ENCODE results near the gene ACOD1. TPM values are rescaled to one million over a fixed set of nuclear protein-coding genes. Genes with fewer than 3 reads are reported as not detected.
A peak's percentile ranks its signal among the peaks of the same experiment; 100 is the strongest.

ACOD1 gene
- total and polyA plus RNA-seq, 7 experiments from 2014 or later = not detected

GRCh38 chr13:76991796-76992547 lies 43.7 kb downstream of the ACOD1 start, which contains the start of gene CLN5:
TSS of gene CLN5 (plus strand) at chr13:76992081. CDS start at chr13:76992099, 18 bp downstream.
- ChIA-PET POLR2A (interaction anchor here (0.7 to 10.5 kb wide), 19 partner anchors 9 to 1230 kb away, joined by 3 to 170 read pairs (median 7); partner anchors contain the start of genes FBXL3 and KCTD12), CTCF (interaction anchor here (0.6 to 2.6 kb wide), 5 partner anchors 10 to 106 kb away, joined by 3 to 7 read pairs (median 3); partner anchors contain the start of gene FBXL3)
- Mint-ChIP-seq H3K4me1 (peaks cover 27 to 59% (median 53%) of the 10 kb centered on the region in 7 donors), H3K9me3 (no peaks in the 10 kb centered on the region), H3K4me3 (peak within 1 kb of the TSS; percentile 88 to 99 (median 96)), H3K36me3 (peaks cover 0 to 19% (median 9%) of the 10 kb centered on the region in 5 donors), H3K27ac (peak within 1 kb of the TSS; percentile 96 to 99 (median 99)), H3K27me3 (peaks cover 0 to 12% (median 0%) of the 10 kb centered on the region in 5 donors)
- ATAC-seq = peak; percentile 92
- H3K9me3 ChIP-seq (ENCODE audit: control insufficient read depth in 2 of 3, low read length in 3 of 3) = no peaks in the 10 kb centered on the region
- H3K27me3 ChIP-seq (ENCODE audit: control insufficient read depth in 2 of 2, insufficient read depth in 2 of 2, low read length in 2 of 2) = peaks cover 0 to 3% of the 10 kb centered on the region in 2 donors
- peaks cover 12 to 19% of the 10 kb centered on the region in 2 donors for H3K4me1 ChIP-seq (ENCODE audit: control insufficient read depth in 2 of 2, insufficient read depth in 2 of 2, low read length in 2 of 2)
- peak; percentile 93 to 98 (median 96) for DNase-seq
- H3K4me3 ChIP-seq (ENCODE audit: low read length) = peak within 1 kb of the TSS; percentile 87
- H3K36me3 ChIP-seq (ENCODE audit: control insufficient read depth in 2 of 3, insufficient read depth in 3 of 3, low read length in 3 of 3) = peaks cover 0 to 5% (median 0%) of the 10 kb centered on the region in 3 experiments
- intact Hi-C loops (cut with micrococcal nuclease) = loop anchor here (1.0 to 10.0 kb wide), 19 partner anchors 9 to 1667 kb away; partner anchors contain the start of genes FBXL3 (in 2 of the 2), KCTD12 (in 2 of the 2), SLAIN1 (in 2 of the 2) and UCHL3 (in 2 of the 2)
- peak within 1 kb of the TSS; percentile 96 for H3K27ac ChIP-seq (ENCODE audit: low read depth, low read length)

GRCh38 chr13:76992548-76993001 lies 44.3 kb downstream of the ACOD1 start:
- POLR2A ChIA-PET = interaction anchor here (0.6 to 10.5 kb wide), 19 partner anchors 9 to 1231 kb away, joined by 3 to 170 read pairs (median 6); partner anchors contain the start of genes FBXL3 and KCTD12
- Mint-ChIP-seq H3K4me3 (peak overlapping the region; percentile 88 to 99 (median 96)), H3K9me3 (no peaks in the 10 kb centered on the region), H3K36me3 (peaks cover 0 to 22% (median 9%) of the 10 kb centered on the region in 5 donors), H3K4me1 (peaks cover 27 to 65% (median 55%) of the 10 kb centered on the region in 7 donors), H3K27ac (peak overlapping the region; percentile 96 to 99 (median 99)), H3K27me3 (peaks cover 0 to 8% (median 0%) of the 10 kb centered on the region in 5 donors)
- CTCF ChIA-PET = interaction anchor here (1.5 to 2.6 kb wide), 3 partner anchors 9 to 107 kb away, joined by 3 to 7 read pairs (median 7); partner anchors contain the start of gene FBXL3
- ATAC-seq (no peak), DNase-seq (peak in 5 of 9 donors; percentile 18 to 36 (median 29))
- H3K36me3 ChIP-seq (ENCODE audit: control insufficient read depth in 2 of 3, insufficient read depth in 3 of 3, low read length in 3 of 3) = peaks cover 0 to 5% (median 2%) of the 10 kb centered on the region in 3 experiments
- H3K4me1 ChIP-seq (ENCODE audit: control insufficient read depth in 2 of 2, insufficient read depth in 2 of 2, low read length in 2 of 2) = peaks cover 12 to 19% of the 10 kb centered on the region in 2 donors
- H3K9me3 ChIP-seq (ENCODE audit: control insufficient read depth in 2 of 3, low read length in 3 of 3) = no peaks in the 10 kb centered on the region
- intact Hi-C loops (cut with micrococcal nuclease) = loop anchor here (1.0 to 10.0 kb wide), 18 partner anchors 9 to 1668 kb away; partner anchors contain the start of genes FBXL3 (in 2 of the 2), KCTD12 (in 2 of the 2), SLAIN1 (in 2 of the 2) and LMO7 (in 1 of the 2)
- H3K4me3 ChIP-seq (ENCODE audit: low read length) = peak overlapping the region; percentile 87
- peaks cover 0 to 3% of the 10 kb centered on the region in 2 donors for H3K27me3 ChIP-seq (ENCODE audit: control insufficient read depth in 2 of 2, insufficient read depth in 2 of 2, low read length in 2 of 2)
- H3K27ac ChIP-seq (ENCODE audit: low read depth, low read length) = peak overlapping the region; percentile 96

GRCh38 chr13:76993021-76993420 lies 44.7 kb downstream of the ACOD1 start:
- H3K36me3 Mint-ChIP-seq = peaks cover 0 to 24% (median 13%) of the 10 kb centered on the region in 5 donors
- H3K4me3 Mint-ChIP-seq = peak overlapping the region; percentile 88 to 99 (median 96)
- ATAC-seq = no peak
- DNase-seq = no peak
- H3K4me3 ChIP-seq (ENCODE audit: low read length) = peak overlapping the region; percentile 87
- H3K4me1 Mint-ChIP-seq = peaks cover 28 to 70% (median 55%) of the 10 kb centered on the region in 7 donors
- H3K27ac Mint-ChIP-seq = peak overlapping the region; percentile 96 to 99 (median 99)
- ChIA-PET CTCF (interaction anchor here (1.5 to 2.6 kb wide), 3 partner anchors 9 to 107 kb away, joined by 3 to 7 read pairs (median 7); partner anchors contain the start of gene FBXL3), POLR2A (interaction anchor here (0.6 to 10.5 kb wide), 18 partner anchors 8 to 1231 kb away, joined by 3 to 170 read pairs (median 6); partner anchors contain the start of genes FBXL3 and KCTD12)
- H3K4me1 ChIP-seq (ENCODE audit: control insufficient read depth in 2 of 2, insufficient read depth in 2 of 2, low read length in 2 of 2) = peaks cover 12 to 19% of the 10 kb centered on the region in 2 donors
- peaks cover 0 to 4% (median 0%) of the 10 kb centered on the region in 5 donors for H3K27me3 Mint-ChIP-seq
- H3K36me3 ChIP-seq (ENCODE audit: control insufficient read depth in 2 of 3, insufficient read depth in 3 of 3, low read length in 3 of 3) = peaks cover 0 to 8% (median 6%) of the 10 kb centered on the region in 3 experiments
- H3K27ac ChIP-seq (ENCODE audit: low read depth, low read length) = peak overlapping the region; percentile 96
- peaks cover 0 to 3% of the 10 kb centered on the region in 2 donors for H3K27me3 ChIP-seq (ENCODE audit: control insufficient read depth in 2 of 2, insufficient read depth in 2 of 2, low read length in 2 of 2)
- H3K9me3 Mint-ChIP-seq = no peaks in the 10 kb centered on the region
- intact Hi-C loops (cut with micrococcal nuclease) = loop anchor here (2.0 to 10.0 kb wide), 10 partner anchors 14 to 1668 kb away; partner anchors contain the start of genes SLAIN1 (in 2 of the 2), LMO7 (in 1 of the 2) and UCHL3 (in 1 of the 2)
- no peaks in the 10 kb centered on the region for H3K9me3 ChIP-seq (ENCODE audit: control insufficient read depth in 2 of 3, low read length in 3 of 3)

- Histone ChIP-seq H3K4me3 (ENCODE audit: low read length) (no peak overlapping the region), H3K4me1 (ENCODE audit: control insufficient read depth in 2 of 2, insufficient read depth in 2 of 2, low read length in 2 of 2) (peaks cover 12 to 19% of the 10 kb centered on the region in 2 donors), H3K9me3 (ENCODE audit: control insufficient read depth in 2 of 3, low read length in 3 of 3) (no peaks in the 10 kb centered on the region), H3K27ac (ENCODE audit: low read depth, low read length) (peak overlapping the region; percentile 96), H3K27me3 (ENCODE audit: control insufficient read depth in 2 of 2, insufficient read depth in 2 of 2, low read length in 2 of 2) (peaks cover 0 to 3% of the 10 kb centered on the region in 2 donors), H3K36me3 (ENCODE audit: control insufficient read depth in 2 of 3, insufficient read depth in 3 of 3, low read length in 3 of 3) (peaks cover 0 to 10% (median 10%) of the 10 kb centered on the region in 3 experiments)
- no peaks in the 10 kb centered on the region for H3K9me3 Mint-ChIP-seq
- ChIA-PET POLR2A (interaction anchor here (0.6 to 10.5 kb wide), 14 partner anchors 8 to 1104 kb away, joined by 3 to 170 read pairs (median 5); partner anchors contain the start of genes FBXL3 and KCTD12), CTCF (interaction anchor here (1.5 to 2.6 kb wide), 3 partner anchors 8 to 108 kb away, joined by 3 to 7 read pairs (median 7); partner anchors contain the start of gene FBXL3)
- no peak for ATAC-seq
- H3K27me3 Mint-ChIP-seq = no peaks in the 10 kb centered on the region
- peaks cover 0 to 29% (median 18%) of the 10 kb centered on the region in 5 donors for H3K36me3 Mint-ChIP-seq
- intact Hi-C loops (cut with micrococcal nuclease) = loop anchor here (2.0 to 10.0 kb wide), 10 partner anchors 13 to 1669 kb away; partner anchors contain the start of genes SLAIN1 (in 2 of the 2), LMO7 (in 1 of the 2) and UCHL3 (in 1 of the 2)
- no peak for DNase-seq
- H3K4me1 Mint-ChIP-seq = peaks cover 33 to 74% (median 60%) of the 10 kb centered on the region in 7 donors
- peak overlapping the region; percentile 96 to 99 (median 99) for H3K27ac Mint-ChIP-seq
- H3K4me3 Mint-ChIP-seq = peak overlapping the region; percentile 88 to 99 (median 96)
Measured at GRCh38 chr13:76993473-76993872, 45.2 kb downstream of the ACOD1 start.

- peak overlapping the region; percentile 39 to 99 (median 96) for H3K27ac Mint-ChIP-seq
- DNase-seq (no peak), ATAC-seq (no peak)
- ChIA-PET POLR2A (interaction anchor here (0.7 to 10.5 kb wide), 6 partner anchors 7 to 1420 kb away, joined by 3 to 170 read pairs (median 19); partner anchors contain the start of genes FBXL3 and KCTD12), CTCF (interaction anchor here (1.1 kb wide), 1 partner anchor 27 kb away, joined by 3 read pairs; no protein-coding TSS in a partner anchor)
- no peaks in the 10 kb centered on the region for H3K9me3 Mint-ChIP-seq
- Histone ChIP-seq H3K4me1 (ENCODE audit: control insufficient read depth in 2 of 2, insufficient read depth in 2 of 2, low read length in 2 of 2) (peaks cover 12 to 19% of the 10 kb centered on the region in 2 donors), H3K36me3 (ENCODE audit: control insufficient read depth in 2 of 3, insufficient read depth in 3 of 3, low read length in 3 of 3) (peaks cover 0 to 16% (median 10%) of the 10 kb centered on the region in 3 experiments), H3K27ac (ENCODE audit: low read depth, low read length) (peak overlapping the region; percentile 96), H3K27me3 (ENCODE audit: control insufficient read depth in 2 of 2, insufficient read depth in 2 of 2, low read length in 2 of 2) (peaks cover 0 to 1% of the 10 kb centered on the region in 2 donors), H3K4me3 (ENCODE audit: low read length) (no peak overlapping the region), H3K9me3 (ENCODE audit: control insufficient read depth in 2 of 3, low read length in 3 of 3) (no peaks in the 10 kb centered on the region)
- H3K4me1 Mint-ChIP-seq = peaks cover 39 to 80% (median 68%) of the 10 kb centered on the region in 7 donors
- intact Hi-C loops (cut with micrococcal nuclease) = loop anchor here (5.0 to 10.0 kb wide), 7 partner anchors 481 to 1669 kb away; partner anchors contain the start of genes LMO7 (in 1 of the 2) and SLAIN1 (in 1 of the 2)
- H3K36me3 Mint-ChIP-seq = peaks cover 5 to 34% (median 26%) of the 10 kb centered on the region in 5 donors
- peak overlapping the region; percentile 35 to 99 (median 83) for H3K4me3 Mint-ChIP-seq
- no peaks in the 10 kb centered on the region for H3K27me3 Mint-ChIP-seq
Measured at GRCh38 chr13:76994281-76994680, 46.0 kb downstream of the ACOD1 start.

Data from naive thymus-derived CD4-positive, alpha-beta T cell (primary cell).